HCT116 (cell line): Measurements from ENCODE around the gene ZNF18. TPM values are rescaled to one million over a fixed set of nuclear protein-coding genes. Genes with fewer than 3 reads are reported as not detected.
"Not testable (repeated sequence)": the region's sequence is repeated elsewhere in the genome, so short reads cannot be mapped to it uniquely, and the experiment has no call there.

Experiments
- ATAC-seq: fragments of 200-7000 bp; cut with Tn5 transposase; 2 replicates; pipeline ENCODE4 v1.9.1; 2020; ENCODE audit warnings: mild to moderate bottlenecking, moderate library complexity
- BruUV-seq: library from RNA; stranded (reverse); fragments of 400-500 nt; replicated peaks from 2 replicates; lab custom pipeline; 2021; lab: Mats Ljungman, UMichigan
- CTCF ChIA-PET: fragments of 300-600 bp; sonication (Branson Sonifier 250); formaldehyde crosslinking; loops from one replicate; lab custom pipeline; 2021; ENCODE audit warnings: antibody characterized with exemption; lab: Charles Lee
- POLR2A ChIA-PET: fragments of 300-600, 350-600 bp; sonication (Branson Sonifier 250); formaldehyde crosslinking; loops from one replicate; lab custom pipeline; 2021; ENCODE audit warnings: antibody characterized with exemption; lab: Charles Lee
- RAD21 ChIA-PET, 2 experiments: fragments of 300-600 bp; sonication (Branson Sonifier 250); formaldehyde crosslinking; loops; one replicate each; lab custom pipeline; 2023; ENCODE audit warnings: low total read pairs in 2 of 2; ENCODE audit not compliant: uncharacterized antibody in 2 of 2, unreplicated experiment in 2 of 2, low non-redundant PET in 1 of 2; lab: Charles Lee
- DNase-seq: peaks from one replicate; pipeline ENCODE4 v3.0.0-alpha.2; 2010; ENCODE audit warnings: low read depth, low spot score
- H2AFZ ChIP-seq: fragments of 200-600 bp; shearing (Covaris generic), sonication (generic); 2 replicates; pipeline ENCODE4 v1.6.1; 2017; ENCODE audit warnings: low read depth, mixed run types, mixed read lengths, antibody characterized with exemption, low read length; ENCODE audit not compliant: poor library complexity, severe bottlenecking
- H3K27ac ChIP-seq: 2 replicates; pipeline ENCODE4 v1.5.1; 2012; ENCODE audit warnings: low read depth, low read length
- H3K27me3 ChIP-seq: fragments of 200-600 bp; sonication (generic); 2 replicates; pipeline ENCODE4 v1.6.1; 2016; ENCODE audit warnings: mixed run types, low read length, mixed read lengths; ENCODE audit not compliant: insufficient read depth
- H3K36me3 ChIP-seq, 2 experiments: fragments of 200-500 bp in 1 of 2; fragments of 200-600 bp in 1 of 2; sonication (Bioruptor generic) in 1 of 2; sonication (generic) in 1 of 2; 2 replicates each; pipeline versions ENCODE4 v1.5.1 to v1.6.1; 2014 to 2016; ENCODE audit warnings: low read length in 2 of 2, inconsistent platforms in 1 of 2, mixed read lengths in 1 of 2, mixed run types in 1 of 2; ENCODE audit not compliant: insufficient read depth in 2 of 2, control insufficient read depth in 1 of 2
- H3K4me1 ChIP-seq, 2 experiments: fragments of 200-600 bp in 1 of 2; sonication (generic) in 1 of 2; 2 replicates each; pipeline versions ENCODE4 v1.5.1 to v1.6.1; 2012 to 2017; ENCODE audit warnings: low read length in 2 of 2, inconsistent platforms in 1 of 2, mild to moderate bottlenecking in 1 of 2, mixed read lengths in 1 of 2, mixed run types in 1 of 2, moderate library complexity in 1 of 2; ENCODE audit not compliant: insufficient read depth in 2 of 2, control insufficient read depth in 1 of 2
- H3K4me2 ChIP-seq: fragments of 200-600 bp; sonication (generic); 2 replicates; pipeline ENCODE4 v1.6.1; 2017; ENCODE audit warnings: mixed run types, low read length, mixed read lengths
- H3K4me3 ChIP-seq, 2 experiments: fragments of 200-600 bp in 1 of 2; sonication (generic) in 1 of 2; replicated peaks in 1 of 2; 2 replicates each; pipeline ENCODE4 v1.5.1; 2011 to 2016; ENCODE audit warnings: low read length in 2 of 2, control low read depth in 1 of 2, low read depth in 1 of 2, mild to moderate bottlenecking in 1 of 2, mixed read lengths in 1 of 2, mixed run types in 1 of 2
- H3K79me2 ChIP-seq: fragments of 200-600 bp; sonication (generic); 2 replicates; pipeline ENCODE4 v1.6.1; 2017; ENCODE audit warnings: mild to moderate bottlenecking, mixed run types, low read length, moderate library complexity, mixed read lengths; ENCODE audit not compliant: insufficient read depth
- H3K9ac ChIP-seq: fragments of 200-600 bp; sonication (generic); 2 replicates; pipeline ENCODE4 v1.6.1; 2016; ENCODE audit warnings: low read length, mixed read lengths
- H3K9me2 ChIP-seq: fragments of 200-600 bp; sonication (generic), shearing (Covaris generic); 2 replicates; pipeline ENCODE4 v1.6.1; 2017; ENCODE audit warnings: mixed run types, mild to moderate bottlenecking, moderate library complexity; ENCODE audit not compliant: insufficient read depth
- H3K9me3 ChIP-seq, 2 experiments: fragments of 200-500 bp in 1 of 2; fragments of 200-600 bp in 1 of 2; sonication (Bioruptor generic) in 1 of 2; sonication (generic) in 1 of 2; 2 replicates each; pipeline ENCODE4 v1.6.1; 2014 to 2017; ENCODE audit warnings: low read length in 2 of 2, mixed read lengths in 2 of 2, inconsistent platforms in 1 of 2, low read depth in 1 of 2, mild to moderate bottlenecking in 1 of 2, mixed run types in 1 of 2, moderate library complexity in 1 of 2; ENCODE audit not compliant: control insufficient read depth in 1 of 2, insufficient read depth in 1 of 2
- H4K20me1 ChIP-seq: fragments of 200-600 bp; sonication (generic), shearing (Covaris generic); 2 replicates; pipeline ENCODE4 v1.6.1; 2017; ENCODE audit warnings: mixed run types, mild to moderate bottlenecking, moderate library complexity; ENCODE audit not compliant: insufficient read depth
- CEBPB ChIP-seq: IDR thresholded peaks from 2 replicates; pipeline ENCODE4 v1.6.1; 2012; ENCODE audit warnings: low read depth
- ELF1 ChIP-seq: IDR thresholded peaks from 2 replicates; pipeline ENCODE4 v1.6.1; 2012; ENCODE audit warnings: low read depth, borderline replicate concordance
- JUND ChIP-seq: IDR thresholded peaks from 2 replicates; pipeline ENCODE4 v1.6.1; 2012
- intact Hi-C: fragments of 100-400 bp; cut with micrococcal nuclease; formaldehyde crosslinking; loops from 2 replicates; pipeline ENCODE4 v1.10.0; 2022
- total RNA-seq: library from RNA; stranded (reverse); gene quantifications from one replicate; pipeline ENCODE4 v1.2.1, GENCODE V29; 2021; ENCODE audit not compliant: unreplicated experiment

Gene ZNF18
- total RNA-seq, 1 experiment from 2014 or later: 6.2 TPM

DNA sequence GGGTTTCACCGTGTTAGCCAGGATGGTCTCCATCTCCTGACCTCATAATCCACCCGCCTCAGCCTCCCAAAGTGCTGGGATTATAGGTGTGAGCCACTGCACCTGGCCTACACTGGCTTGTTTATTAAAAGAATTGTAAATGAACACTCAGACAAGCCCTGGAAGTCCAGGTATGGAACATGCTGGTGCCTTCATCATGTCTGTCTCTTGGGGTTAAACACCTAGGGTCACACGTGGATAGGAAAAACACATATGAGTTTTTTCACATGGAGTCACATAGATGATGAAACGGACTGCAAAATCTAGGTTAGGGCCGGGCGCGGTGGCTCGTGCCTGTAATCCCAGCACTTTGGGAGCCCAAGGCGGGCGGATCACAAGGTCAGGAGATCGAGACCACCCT is 54.2 kb downstream of the ZNF18 start:
- RAD21 ChIA-PET, ATAC-seq, H4K20me1 ChIP-seq, H3K79me2 ChIP-seq, H3K4me2 ChIP-seq, CTCF ChIA-PET, intact Hi-C loops, H3K27me3 ChIP-seq, H3K36me3 ChIP-seq, H3K9me3 ChIP-seq, POLR2A ChIA-PET, H3K9me2 ChIP-seq, H3K27ac ChIP-seq, H2AFZ ChIP-seq, DNase-seq, H3K4me3 ChIP-seq, BruUV-seq, H3K9ac ChIP-seq: not testable (repeated sequence)
- peaks cover 12 to 14% of the 10 kb centered on the region in 2 experiments for H3K4me1 ChIP-seq

DNA sequence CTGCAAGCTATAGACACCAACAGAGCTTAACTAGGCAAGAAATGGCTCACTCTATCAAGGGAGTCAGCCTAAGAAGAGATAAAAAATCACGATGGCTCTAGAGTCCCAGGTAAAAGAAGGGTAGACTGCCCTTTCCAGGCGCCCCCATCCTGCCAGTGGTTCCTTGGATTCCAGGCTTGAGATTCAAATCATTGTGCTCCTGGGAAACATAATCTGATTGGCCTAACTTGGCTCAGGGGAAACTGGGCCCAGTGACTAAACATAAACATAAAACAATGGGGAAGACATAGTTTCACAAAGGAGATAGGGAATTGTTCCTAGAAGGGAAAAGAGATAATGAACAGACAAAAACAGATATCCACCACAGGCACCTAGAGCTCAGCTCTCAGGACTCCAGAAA is 56.4 kb downstream of the ZNF18 start:
- no peak overlapping the region for H3K4me2 ChIP-seq
- H3K9me3 ChIP-seq: no peaks in the 10 kb centered on the region
- H4K20me1 ChIP-seq: no peaks in the 10 kb centered on the region
- no peaks in the 10 kb centered on the region for H3K9me2 ChIP-seq
- peaks cover 12 to 14% of the 10 kb centered on the region in 2 experiments for H3K4me1 ChIP-seq
- H2AFZ ChIP-seq: no peak overlapping the region
- no peaks in the 10 kb centered on the region; the same call in 1 of the 2 replicates for H3K27me3 ChIP-seq
- DNase-seq (no peak), ATAC-seq (no peak)
- CTCF ChIA-PET: no interaction called here
- TF ChIP-seq ELF1: no peak
- TF ChIP-seq CEBPB: no peak
- no peak for TF ChIP-seq JUND
- no peak overlapping the region for H3K4me3 ChIP-seq
- no TSS peak for BruUV-seq
- no peaks in the 10 kb centered on the region for H3K79me2 ChIP-seq
- H3K27ac ChIP-seq: no peak overlapping the region
- POLR2A ChIA-PET: no interaction called here
- intact Hi-C loops: no loop called here
- RAD21 ChIA-PET: no interaction called here
- H3K36me3 ChIP-seq: no peaks in the 10 kb centered on the region
- no peak overlapping the region for H3K9ac ChIP-seq
